H1 (cell line): ENCODE data around the gene FGF12.

Source experiments
- CBX5 ChIP-seq: fragments of 300-800, 300-1000 bp; sonication (generic); IDR thresholded peaks from 2 replicates; pipeline ENCODE4 v1.7.1; 2016; ENCODE audit warnings: antibody characterized with exemption, low read length, low read depth
- CHD2 ChIP-seq: IDR thresholded peaks from 2 replicates; pipeline ENCODE4 v1.6.1; 2012; ENCODE audit warnings: low read length, improper control_type of control experiment
- CREB1 ChIP-seq: IDR thresholded peaks from 2 replicates; pipeline ENCODE4 v1.6.1; 2012; ENCODE audit warnings: inconsistent platforms
- EZH2 ChIP-seq: fragments of 200-600 bp; sonication (generic); IDR thresholded peaks from 2 replicates; pipeline ENCODE4 v1.7.1; 2012; ENCODE audit warnings: low read depth, mild to moderate bottlenecking, moderate library complexity, low read length, inconsistent platforms; ENCODE audit not compliant: severe bottlenecking
- FOSL1 ChIP-seq: IDR thresholded peaks from 2 replicates; pipeline ENCODE4 v1.6.1; 2011; ENCODE audit warnings: mild to moderate bottlenecking, low read depth, low read length, moderate library complexity; ENCODE audit not compliant: insufficient read depth
- JUND ChIP-seq: IDR thresholded peaks from 2 replicates; pipeline ENCODE4 v1.6.1; 2011; ENCODE audit warnings: mild to moderate bottlenecking, improper control_type of control experiment, low read length
- KDM1A ChIP-seq: fragments of 200-600, 300-600 bp; sonication (generic); IDR thresholded peaks from 2 replicates; pipeline ENCODE4 v1.7.1; 2016; ENCODE audit warnings: mild to moderate bottlenecking, low read length, borderline replicate concordance
- NRF1 ChIP-seq: IDR thresholded peaks from 2 replicates; pipeline ENCODE4 v1.6.1; 2011; ENCODE audit warnings: mild to moderate bottlenecking, low read depth, low read length, improper control_type of control experiment
- POLR2A ChIP-seq, 2 experiments: IDR thresholded peaks; 1 replicate in 1 of 2; 2 replicates in 1 of 2; pipeline ENCODE4 v1.6.1; 2011; ENCODE audit warnings: low read depth in 2 of 2, low read length in 2 of 2, mild to moderate bottlenecking in 2 of 2; ENCODE audit errors: control extremely low read depth in 1 of 2
- POLR2AphosphoS5 ChIP-seq: IDR thresholded peaks from 2 replicates; pipeline ENCODE4 v1.6.1; 2011; ENCODE audit warnings: low read depth, low read length
- SP1 ChIP-seq: IDR thresholded peaks from 2 replicates; pipeline ENCODE4 v1.6.1; 2011; ENCODE audit warnings: low read depth, low read length
- TEAD4 ChIP-seq: IDR thresholded peaks from 2 replicates; pipeline ENCODE4 v1.6.1; 2012; ENCODE audit warnings: low read depth, low read length, inconsistent platforms, mixed read lengths
- TF ChIP-seq, protein P1 (sequence below), 3 experiments: IDR thresholded peaks; 1 replicate in 2 of 3; 2 replicates in 1 of 3; pipeline versions ENCODE4 v1.5.1 to v1.6.1; 2011; ENCODE audit warnings: low read length in 3 of 3, mild to moderate bottlenecking in 3 of 3, inconsistent platforms in 2 of 3, low read depth in 1 of 3, moderate library complexity in 1 of 3; ENCODE audit not compliant: insufficient read depth in 1 of 3; ENCODE audit errors: control extremely low read depth in 1 of 3
- TF ChIP-seq, protein P2 (sequence below): fragments of 300-600 bp; sonication (generic); IDR thresholded peaks from 2 replicates; pipeline ENCODE4 v1.7.1; 2012; ENCODE audit warnings: low read length, moderate library complexity, mild to moderate bottlenecking, inconsistent platforms; ENCODE audit not compliant: insufficient replicate concordance

DNA sequence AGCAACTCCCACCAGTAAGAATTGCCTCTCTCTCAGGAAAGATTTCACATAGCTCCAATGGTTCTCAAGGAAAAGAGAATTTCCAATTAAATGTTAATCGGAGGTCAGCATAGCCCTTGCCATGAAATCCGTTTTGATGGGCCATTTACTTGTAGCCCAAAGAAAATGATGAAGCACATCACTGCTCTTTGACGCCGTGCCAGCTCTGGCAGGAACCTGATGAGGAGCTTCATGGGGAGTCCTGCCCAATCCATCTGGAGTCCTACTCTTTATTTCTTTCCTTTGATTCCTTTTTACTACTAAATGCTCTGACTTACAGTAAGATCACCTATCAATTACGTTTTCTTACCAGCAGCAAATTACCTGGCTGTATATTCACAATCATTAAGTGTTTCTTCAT is 84.7 kb downstream of the FGF12 start:
- TF ChIP-seq, protein P1, sequence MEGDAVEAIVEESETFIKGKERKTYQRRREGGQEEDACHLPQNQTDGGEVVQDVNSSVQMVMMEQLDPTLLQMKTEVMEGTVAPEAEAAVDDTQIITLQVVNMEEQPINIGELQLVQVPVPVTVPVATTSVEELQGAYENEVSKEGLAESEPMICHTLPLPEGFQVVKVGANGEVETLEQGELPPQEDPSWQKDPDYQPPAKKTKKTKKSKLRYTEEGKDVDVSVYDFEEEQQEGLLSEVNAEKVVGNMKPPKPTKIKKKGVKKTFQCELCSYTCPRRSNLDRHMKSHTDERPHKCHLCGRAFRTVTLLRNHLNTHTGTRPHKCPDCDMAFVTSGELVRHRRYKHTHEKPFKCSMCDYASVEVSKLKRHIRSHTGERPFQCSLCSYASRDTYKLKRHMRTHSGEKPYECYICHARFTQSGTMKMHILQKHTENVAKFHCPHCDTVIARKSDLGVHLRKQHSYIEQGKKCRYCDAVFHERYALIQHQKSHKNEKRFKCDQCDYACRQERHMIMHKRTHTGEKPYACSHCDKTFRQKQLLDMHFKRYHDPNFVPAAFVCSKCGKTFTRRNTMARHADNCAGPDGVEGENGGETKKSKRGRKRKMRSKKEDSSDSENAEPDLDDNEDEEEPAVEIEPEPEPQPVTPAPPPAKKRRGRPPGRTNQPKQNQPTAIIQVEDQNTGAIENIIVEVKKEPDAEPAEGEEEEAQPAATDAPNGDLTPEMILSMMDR (IDR thresholded peaks at IDR 0.05; ENCODE audit: control extremely low read depth in 1 of 3, insufficient read depth in 1 of 3, low read depth in 1 of 3, low read length in 3 of 3), result no peak
- TF ChIP-seq JUND (no peak), CHD2 (no peak), POLR2A (IDR thresholded peaks at IDR 0.05; ENCODE audit: control extremely low read depth in 1 of 2, low read depth in 2 of 2, low read length in 2 of 2) (no peak), KDM1A (no peak), CBX5 (no peak), FOSL1 (no peak), POLR2AphosphoS5 (no peak), TEAD4 (no peak), EZH2 (no peak), NRF1 (no peak), SP1 (no peak), CREB1 (no peak)
- TF ChIP-seq, protein P2, sequence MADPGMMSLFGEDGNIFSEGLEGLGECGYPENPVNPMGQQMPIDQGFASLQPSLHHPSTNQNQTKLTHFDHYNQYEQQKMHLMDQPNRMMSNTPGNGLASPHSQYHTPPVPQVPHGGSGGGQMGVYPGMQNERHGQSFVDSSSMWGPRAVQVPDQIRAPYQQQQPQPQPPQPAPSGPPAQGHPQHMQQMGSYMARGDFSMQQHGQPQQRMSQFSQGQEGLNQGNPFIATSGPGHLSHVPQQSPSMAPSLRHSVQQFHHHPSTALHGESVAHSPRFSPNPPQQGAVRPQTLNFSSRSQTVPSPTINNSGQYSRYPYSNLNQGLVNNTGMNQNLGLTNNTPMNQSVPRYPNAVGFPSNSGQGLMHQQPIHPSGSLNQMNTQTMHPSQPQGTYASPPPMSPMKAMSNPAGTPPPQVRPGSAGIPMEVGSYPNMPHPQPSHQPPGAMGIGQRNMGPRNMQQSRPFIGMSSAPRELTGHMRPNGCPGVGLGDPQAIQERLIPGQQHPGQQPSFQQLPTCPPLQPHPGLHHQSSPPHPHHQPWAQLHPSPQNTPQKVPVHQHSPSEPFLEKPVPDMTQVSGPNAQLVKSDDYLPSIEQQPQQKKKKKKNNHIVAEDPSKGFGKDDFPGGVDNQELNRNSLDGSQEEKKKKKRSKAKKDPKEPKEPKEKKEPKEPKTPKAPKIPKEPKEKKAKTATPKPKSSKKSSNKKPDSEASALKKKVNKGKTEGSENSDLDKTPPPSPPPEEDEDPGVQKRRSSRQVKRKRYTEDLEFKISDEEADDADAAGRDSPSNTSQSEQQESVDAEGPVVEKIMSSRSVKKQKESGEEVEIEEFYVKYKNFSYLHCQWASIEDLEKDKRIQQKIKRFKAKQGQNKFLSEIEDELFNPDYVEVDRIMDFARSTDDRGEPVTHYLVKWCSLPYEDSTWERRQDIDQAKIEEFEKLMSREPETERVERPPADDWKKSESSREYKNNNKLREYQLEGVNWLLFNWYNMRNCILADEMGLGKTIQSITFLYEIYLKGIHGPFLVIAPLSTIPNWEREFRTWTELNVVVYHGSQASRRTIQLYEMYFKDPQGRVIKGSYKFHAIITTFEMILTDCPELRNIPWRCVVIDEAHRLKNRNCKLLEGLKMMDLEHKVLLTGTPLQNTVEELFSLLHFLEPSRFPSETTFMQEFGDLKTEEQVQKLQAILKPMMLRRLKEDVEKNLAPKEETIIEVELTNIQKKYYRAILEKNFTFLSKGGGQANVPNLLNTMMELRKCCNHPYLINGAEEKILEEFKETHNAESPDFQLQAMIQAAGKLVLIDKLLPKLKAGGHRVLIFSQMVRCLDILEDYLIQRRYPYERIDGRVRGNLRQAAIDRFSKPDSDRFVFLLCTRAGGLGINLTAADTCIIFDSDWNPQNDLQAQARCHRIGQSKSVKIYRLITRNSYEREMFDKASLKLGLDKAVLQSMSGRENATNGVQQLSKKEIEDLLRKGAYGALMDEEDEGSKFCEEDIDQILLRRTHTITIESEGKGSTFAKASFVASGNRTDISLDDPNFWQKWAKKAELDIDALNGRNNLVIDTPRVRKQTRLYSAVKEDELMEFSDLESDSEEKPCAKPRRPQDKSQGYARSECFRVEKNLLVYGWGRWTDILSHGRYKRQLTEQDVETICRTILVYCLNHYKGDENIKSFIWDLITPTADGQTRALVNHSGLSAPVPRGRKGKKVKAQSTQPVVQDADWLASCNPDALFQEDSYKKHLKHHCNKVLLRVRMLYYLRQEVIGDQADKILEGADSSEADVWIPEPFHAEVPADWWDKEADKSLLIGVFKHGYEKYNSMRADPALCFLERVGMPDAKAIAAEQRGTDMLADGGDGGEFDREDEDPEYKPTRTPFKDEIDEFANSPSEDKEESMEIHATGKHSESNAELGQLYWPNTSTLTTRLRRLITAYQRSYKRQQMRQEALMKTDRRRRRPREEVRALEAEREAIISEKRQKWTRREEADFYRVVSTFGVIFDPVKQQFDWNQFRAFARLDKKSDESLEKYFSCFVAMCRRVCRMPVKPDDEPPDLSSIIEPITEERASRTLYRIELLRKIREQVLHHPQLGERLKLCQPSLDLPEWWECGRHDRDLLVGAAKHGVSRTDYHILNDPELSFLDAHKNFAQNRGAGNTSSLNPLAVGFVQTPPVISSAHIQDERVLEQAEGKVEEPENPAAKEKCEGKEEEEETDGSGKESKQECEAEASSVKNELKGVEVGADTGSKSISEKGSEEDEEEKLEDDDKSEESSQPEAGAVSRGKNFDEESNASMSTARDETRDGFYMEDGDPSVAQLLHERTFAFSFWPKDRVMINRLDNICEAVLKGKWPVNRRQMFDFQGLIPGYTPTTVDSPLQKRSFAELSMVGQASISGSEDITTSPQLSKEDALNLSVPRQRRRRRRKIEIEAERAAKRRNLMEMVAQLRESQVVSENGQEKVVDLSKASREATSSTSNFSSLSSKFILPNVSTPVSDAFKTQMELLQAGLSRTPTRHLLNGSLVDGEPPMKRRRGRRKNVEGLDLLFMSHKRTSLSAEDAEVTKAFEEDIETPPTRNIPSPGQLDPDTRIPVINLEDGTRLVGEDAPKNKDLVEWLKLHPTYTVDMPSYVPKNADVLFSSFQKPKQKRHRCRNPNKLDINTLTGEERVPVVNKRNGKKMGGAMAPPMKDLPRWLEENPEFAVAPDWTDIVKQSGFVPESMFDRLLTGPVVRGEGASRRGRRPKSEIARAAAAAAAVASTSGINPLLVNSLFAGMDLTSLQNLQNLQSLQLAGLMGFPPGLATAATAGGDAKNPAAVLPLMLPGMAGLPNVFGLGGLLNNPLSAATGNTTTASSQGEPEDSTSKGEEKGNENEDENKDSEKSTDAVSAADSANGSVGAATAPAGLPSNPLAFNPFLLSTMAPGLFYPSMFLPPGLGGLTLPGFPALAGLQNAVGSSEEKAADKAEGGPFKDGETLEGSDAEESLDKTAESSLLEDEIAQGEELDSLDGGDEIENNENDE, result no peak
